HG03439 (cell line): ENCODE results near the gene SEMA5A.

ENCODE experiments used
- ATAC-seq: cut with Tn5 transposase; IDR thresholded peaks from one replicate; pipeline ENCODE4 v1.9.1; 2021; ENCODE audit warnings: mild to moderate bottlenecking, moderate library complexity; ENCODE audit not compliant: unreplicated experiment

The SEMA5A gene

GRCh38 chr5:9547122-9547947 lies 1.5 kb upstream of the SEMA5A start:
- ATAC-seq = no peak

- ATAC-seq = no peak
These were observed 511 bp downstream of the SEMA5A start for GRCh38 chr5:9545136-9545991.

GRCh38 chr5:9544502-9545135 lies 1.3 kb downstream of the SEMA5A start:
- peak; percentile 70 for ATAC-seq

GRCh38 chr5:9544056-9544455 lies 1.8 kb downstream of the SEMA5A start:
- peak; percentile 17 for ATAC-seq

- ATAC-seq = no peak
These were observed 2.5 kb downstream of the SEMA5A start for GRCh38 chr5:9543311-9543920.

GRCh38 chr5:9540791-9541190 lies 5.1 kb downstream of the SEMA5A start:
- no peak for ATAC-seq

GRCh38 chr5:9538504-9538903 lies 7.4 kb downstream of the SEMA5A start:
- no peak for ATAC-seq

- no peak for ATAC-seq
These were observed 8.4 kb downstream of the SEMA5A start for GRCh38 chr5:9537223-9538141.

GRCh38 chr5:9536717-9537116 lies 9.2 kb downstream of the SEMA5A start:
- ATAC-seq = no peak

- ATAC-seq = no peak
These were observed 10.9 kb downstream of the SEMA5A start for GRCh38 chr5:9534881-9535517.

- no peak for ATAC-seq
These were observed 12.1 kb downstream of the SEMA5A start for GRCh38 chr5:9533562-9534364.

- no peak for ATAC-seq
These were observed 12.8 kb downstream of the SEMA5A start for GRCh38 chr5:9533096-9533495.

- no peak for ATAC-seq
These were observed 16.4 kb downstream of the SEMA5A start for GRCh38 chr5:9529513-9529912.

- ATAC-seq = no peak
These were observed 16.8 kb downstream of the SEMA5A start for GRCh38 chr5:9529041-9529480.

- ATAC-seq = no peak
These were observed 20.9 kb downstream of the SEMA5A start for GRCh38 chr5:9524941-9525340.

- ATAC-seq = no peak
These were observed 22.6 kb downstream of the SEMA5A start for GRCh38 chr5:9523090-9523823.

- no peak for ATAC-seq
These were observed 26.3 kb downstream of the SEMA5A start for GRCh38 chr5:9519537-9519936.

- no peak for ATAC-seq
These were observed 29.3 kb downstream of the SEMA5A start for GRCh38 chr5:9516591-9516990.
